B cell (primary cell): ENCODE measurements around the gene PTPRU.

Experiments
- EZH2 ChIP-seq: IDR thresholded peaks from 2 replicates; pipeline ENCODE4 v1.6.1; 2012; ENCODE audit warnings: borderline replicate concordance, low read depth, mild to moderate bottlenecking, moderate library complexity, low read length; ENCODE audit not compliant: insufficient read depth, poor library complexity, severe bottlenecking
- TF ChIP-seq, protein P1 (sequence below): fragments of 200-600 bp; IDR thresholded peaks from one replicate; pipeline ENCODE4 v1.8.0; 2022; ENCODE audit warnings: antibody characterized with exemption, mild to moderate bottlenecking

DNA sequence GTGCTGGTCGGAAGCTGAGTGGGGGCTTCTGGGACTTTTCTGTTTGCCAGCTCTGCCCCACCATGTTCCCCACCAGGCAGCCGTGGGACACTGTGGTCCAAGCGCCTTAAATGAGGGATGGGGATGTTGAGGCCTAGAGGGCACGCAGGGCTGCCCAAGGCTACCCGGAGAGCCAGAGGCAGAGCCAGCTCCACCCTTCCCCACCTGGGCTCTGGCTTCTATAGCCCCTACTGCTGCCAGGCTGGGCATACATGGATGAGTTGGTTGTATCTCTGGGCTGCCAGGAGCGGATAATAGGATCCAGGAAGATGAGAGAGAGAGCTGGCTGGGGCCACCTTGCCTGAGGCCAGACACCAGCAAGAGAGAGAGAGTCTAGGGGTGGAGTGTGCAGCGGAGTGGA, 49.4 kb downstream of the PTPRU start:
- no peak for TF ChIP-seq EZH2
- TF ChIP-seq, protein P1, sequence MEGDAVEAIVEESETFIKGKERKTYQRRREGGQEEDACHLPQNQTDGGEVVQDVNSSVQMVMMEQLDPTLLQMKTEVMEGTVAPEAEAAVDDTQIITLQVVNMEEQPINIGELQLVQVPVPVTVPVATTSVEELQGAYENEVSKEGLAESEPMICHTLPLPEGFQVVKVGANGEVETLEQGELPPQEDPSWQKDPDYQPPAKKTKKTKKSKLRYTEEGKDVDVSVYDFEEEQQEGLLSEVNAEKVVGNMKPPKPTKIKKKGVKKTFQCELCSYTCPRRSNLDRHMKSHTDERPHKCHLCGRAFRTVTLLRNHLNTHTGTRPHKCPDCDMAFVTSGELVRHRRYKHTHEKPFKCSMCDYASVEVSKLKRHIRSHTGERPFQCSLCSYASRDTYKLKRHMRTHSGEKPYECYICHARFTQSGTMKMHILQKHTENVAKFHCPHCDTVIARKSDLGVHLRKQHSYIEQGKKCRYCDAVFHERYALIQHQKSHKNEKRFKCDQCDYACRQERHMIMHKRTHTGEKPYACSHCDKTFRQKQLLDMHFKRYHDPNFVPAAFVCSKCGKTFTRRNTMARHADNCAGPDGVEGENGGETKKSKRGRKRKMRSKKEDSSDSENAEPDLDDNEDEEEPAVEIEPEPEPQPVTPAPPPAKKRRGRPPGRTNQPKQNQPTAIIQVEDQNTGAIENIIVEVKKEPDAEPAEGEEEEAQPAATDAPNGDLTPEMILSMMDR: no peak
